AG09319 (cell line): Measurements from ENCODE around the gene COL28A1.

Source experiments
- DNase-seq: peaks from one replicate; pipeline ENCODE4 v3.0.0-alpha.2; 2010; ENCODE audit warnings: low read depth; ENCODE audit errors: extremely low read depth
- CTCF ChIP-seq: IDR thresholded peaks from 2 replicates; pipeline ENCODE4 v1.5.1; 2011; ENCODE audit warnings: low read depth, mild to moderate bottlenecking, inconsistent platforms, low read length, moderate library complexity

COL28A1 gene

GRCh38 chr7:7324698-7325097 lies 211.0 kb downstream of the COL28A1 start:
- no peak for DNase-seq
- no peak for TF ChIP-seq CTCF

GRCh38 chr7:7323921-7324320 lies 211.8 kb downstream of the COL28A1 start:
- TF ChIP-seq CTCF, result no peak
- DNase-seq, result no peak

- no peak for TF ChIP-seq CTCF
- no peak for DNase-seq
These were observed 212.3 kb downstream of the COL28A1 start for GRCh38 chr7:7323352-7323751.

GRCh38 chr7:7321681-7322080 lies 214.0 kb downstream of the COL28A1 start:
- no peak for DNase-seq
- TF ChIP-seq CTCF, result no peak

- no peak for TF ChIP-seq CTCF
- DNase-seq, result no peak
These were observed 217.1 kb downstream of the COL28A1 start for GRCh38 chr7:7318601-7319000.

GRCh38 chr7:7317850-7318249 lies 217.8 kb downstream of the COL28A1 start:
- no peak for TF ChIP-seq CTCF
- no peak for DNase-seq

GRCh38 chr7:7315851-7316250 lies 219.8 kb downstream of the COL28A1 start:
- TF ChIP-seq CTCF, result no peak
- DNase-seq, result no peak
